ENCODE measurements around the gene HPSE2. TPM values are rescaled to one million over a fixed set of nuclear protein-coding genes. Genes with fewer than 3 reads are reported as not detected.

HPSE2 gene
- total RNA-seq, 1 donor from 2014 or later, result under 0.01 TPM

DNA sequence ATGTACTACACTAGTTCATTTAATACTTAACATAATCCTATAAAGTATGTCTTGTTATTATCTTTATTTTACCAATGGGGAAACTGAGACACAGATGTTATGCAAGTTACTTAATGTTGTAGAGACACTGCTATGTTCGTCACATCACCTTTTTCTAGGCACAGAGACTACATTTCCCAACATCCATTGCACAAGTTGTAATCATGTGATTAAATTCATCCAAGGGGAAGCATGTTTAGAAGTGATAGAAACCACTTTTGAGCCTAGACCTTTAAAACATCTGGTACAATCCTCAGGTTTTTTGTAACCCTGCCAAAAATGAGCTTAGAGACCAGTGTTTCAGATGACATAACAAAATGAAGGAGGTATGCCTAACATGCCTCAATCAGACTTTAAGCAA is 402.1 kb downstream of the HPSE2 start:
- H3K9ac ChIP-seq (ENCODE audit: low read depth in 1 of 3, low read length in 3 of 3), result no peak overlapping the region
- H3K4me3 ChIP-seq (ENCODE audit: low read length in 3 of 3), result no peak overlapping the region
- no peaks in the 10 kb centered on the region for H3K27me3 ChIP-seq (ENCODE audit: control insufficient read depth in 3 of 3, insufficient read depth in 3 of 3, low read length in 3 of 3)
- no peaks in the 10 kb centered on the region for H3K9me3 ChIP-seq (ENCODE audit: control insufficient read depth in 3 of 3, low read length in 3 of 3)
- H3K27ac ChIP-seq (ENCODE audit: low read depth, low read length), result no peak overlapping the region
- no peaks in the 10 kb centered on the region for H3K4me1 ChIP-seq (ENCODE audit: control insufficient read depth in 3 of 3, insufficient read depth in 3 of 3, low read length in 3 of 3)
- H3K36me3 ChIP-seq (ENCODE audit: control insufficient read depth in 3 of 3, insufficient read depth in 3 of 3, low read length in 3 of 3), result no peaks in the 10 kb centered on the region

DNA sequence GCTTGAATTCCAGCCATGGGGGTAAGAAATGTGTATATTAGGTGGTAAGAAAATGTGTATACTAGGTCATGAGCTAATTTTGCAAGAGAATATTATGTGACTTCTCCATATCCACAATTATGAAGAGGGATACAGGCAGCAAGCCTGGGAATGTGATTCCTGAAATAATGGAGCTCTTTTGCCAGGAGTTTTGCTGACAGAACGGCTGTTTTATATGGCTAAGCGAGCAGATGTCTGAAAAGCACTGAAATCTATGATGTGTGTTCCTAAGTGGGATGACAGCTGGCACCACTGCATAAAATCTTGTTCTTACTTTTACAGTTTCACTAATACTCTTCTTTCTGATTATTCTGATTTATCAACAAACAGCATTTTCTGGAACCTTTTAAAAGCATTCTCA is 402.9 kb downstream of the HPSE2 start:
- Histone ChIP-seq H3K27ac (ENCODE audit: low read depth, low read length) (no peak overlapping the region), H3K9me3 (ENCODE audit: control insufficient read depth in 3 of 3, low read length in 3 of 3) (no peaks in the 10 kb centered on the region), H3K4me3 (ENCODE audit: low read length in 3 of 3) (no peak overlapping the region), H3K36me3 (ENCODE audit: control insufficient read depth in 3 of 3, insufficient read depth in 3 of 3, low read length in 3 of 3) (no peaks in the 10 kb centered on the region), H3K27me3 (ENCODE audit: control insufficient read depth in 3 of 3, insufficient read depth in 3 of 3, low read length in 3 of 3) (no peaks in the 10 kb centered on the region), H3K4me1 (ENCODE audit: control insufficient read depth in 3 of 3, insufficient read depth in 3 of 3, low read length in 3 of 3) (no peaks in the 10 kb centered on the region), H3K9ac (ENCODE audit: low read depth in 1 of 3, low read length in 3 of 3) (no peak overlapping the region)

DNA sequence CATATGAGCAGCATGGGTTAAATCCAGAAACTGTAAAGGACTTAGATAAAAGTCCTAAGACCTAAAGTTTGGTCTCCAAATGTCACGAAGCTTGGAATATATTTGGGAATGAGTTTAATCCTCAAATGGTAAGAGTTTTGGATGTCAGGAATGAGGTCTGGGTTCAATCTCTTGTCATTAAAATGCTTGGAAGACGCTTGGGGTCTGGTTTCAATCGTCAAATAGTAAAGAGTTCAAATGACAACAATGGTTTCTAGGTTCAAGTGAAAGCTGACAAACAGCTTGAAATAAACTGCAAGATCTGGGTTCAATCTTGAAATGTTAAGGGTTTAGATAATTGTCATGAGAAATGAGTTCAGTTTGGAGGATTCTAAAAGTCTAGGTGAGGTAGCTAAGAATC is 403.5 kb downstream of the HPSE2 start:
- no peaks in the 10 kb centered on the region for H3K9me3 ChIP-seq (ENCODE audit: control insufficient read depth in 3 of 3, low read length in 3 of 3)
- H3K36me3 ChIP-seq (ENCODE audit: control insufficient read depth in 3 of 3, insufficient read depth in 3 of 3, low read length in 3 of 3), result no peaks in the 10 kb centered on the region
- H3K27ac ChIP-seq (ENCODE audit: low read depth, low read length), result no peak overlapping the region
- H3K9ac ChIP-seq (ENCODE audit: low read depth in 1 of 3, low read length in 3 of 3), result no peak overlapping the region
- no peaks in the 10 kb centered on the region for H3K4me1 ChIP-seq (ENCODE audit: control insufficient read depth in 3 of 3, insufficient read depth in 3 of 3, low read length in 3 of 3)
- no peak overlapping the region for H3K4me3 ChIP-seq (ENCODE audit: low read length in 3 of 3)
- H3K27me3 ChIP-seq (ENCODE audit: control insufficient read depth in 3 of 3, insufficient read depth in 3 of 3, low read length in 3 of 3), result no peaks in the 10 kb centered on the region

DNA sequence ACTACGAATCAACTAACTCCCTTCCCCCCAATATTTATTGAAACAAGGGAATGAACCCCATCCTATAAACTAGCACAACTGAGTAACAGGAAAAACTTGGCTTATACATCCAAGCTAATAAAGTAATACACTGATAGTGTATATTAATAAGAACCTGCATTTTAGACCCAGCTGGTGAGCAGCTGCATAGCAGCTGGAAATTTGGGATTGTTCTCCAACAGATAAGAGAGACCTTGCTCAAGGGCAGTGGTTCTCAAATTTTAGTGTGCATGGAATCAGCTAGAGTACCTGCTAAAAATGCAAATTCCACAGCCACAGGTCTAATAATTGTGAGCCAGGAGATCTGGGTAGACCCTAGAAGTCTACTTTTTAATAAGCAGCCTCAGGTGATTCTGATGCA is 404.3 kb downstream of the HPSE2 start:
- Histone ChIP-seq H3K9ac (ENCODE audit: low read depth in 1 of 3, low read length in 3 of 3) (no peak overlapping the region), H3K9me3 (ENCODE audit: control insufficient read depth in 3 of 3, low read length in 3 of 3) (peaks cover 0 to 2% (median 0%) of the 10 kb centered on the region in 3 donors), H3K4me1 (ENCODE audit: control insufficient read depth in 3 of 3, insufficient read depth in 3 of 3, low read length in 3 of 3) (no peaks in the 10 kb centered on the region), H3K36me3 (ENCODE audit: control insufficient read depth in 3 of 3, insufficient read depth in 3 of 3, low read length in 3 of 3) (no peaks in the 10 kb centered on the region), H3K27me3 (ENCODE audit: control insufficient read depth in 3 of 3, insufficient read depth in 3 of 3, low read length in 3 of 3) (no peaks in the 10 kb centered on the region), H3K27ac (ENCODE audit: low read depth, low read length) (no peak overlapping the region), H3K4me3 (ENCODE audit: low read length in 3 of 3) (no peak overlapping the region)

DNA sequence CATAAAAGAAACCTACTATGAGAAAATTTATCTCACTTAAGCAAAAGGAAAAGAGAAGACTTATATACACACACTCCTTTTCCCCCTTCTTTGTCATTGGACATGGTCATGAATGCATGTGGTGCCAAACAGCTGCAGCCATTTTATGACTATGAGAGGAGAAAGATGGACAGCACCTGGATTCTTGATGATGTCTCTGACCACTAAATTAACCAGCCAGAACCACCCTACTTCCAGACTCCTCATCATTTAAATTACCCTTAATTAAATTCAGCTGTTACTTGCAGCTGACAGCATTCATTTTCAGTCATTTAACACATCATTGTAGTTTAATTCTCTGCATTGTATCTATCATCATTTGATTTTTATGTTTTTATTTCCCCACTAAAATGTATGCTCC is 409.9 kb downstream of the HPSE2 start:
- Histone ChIP-seq H3K4me1 (ENCODE audit: control insufficient read depth in 3 of 3, insufficient read depth in 3 of 3, low read length in 3 of 3) (no peaks in the 10 kb centered on the region), H3K4me3 (ENCODE audit: low read length in 3 of 3) (no peak overlapping the region), H3K9me3 (ENCODE audit: control insufficient read depth in 3 of 3, low read length in 3 of 3) (peaks cover 0 to 2% (median 0%) of the 10 kb centered on the region in 3 donors), H3K36me3 (ENCODE audit: control insufficient read depth in 3 of 3, insufficient read depth in 3 of 3, low read length in 3 of 3) (no peaks in the 10 kb centered on the region), H3K27ac (ENCODE audit: low read depth, low read length) (no peak overlapping the region), H3K9ac (ENCODE audit: low read depth in 1 of 3, low read length in 3 of 3) (no peak overlapping the region), H3K27me3 (ENCODE audit: control insufficient read depth in 3 of 3, insufficient read depth in 3 of 3, low read length in 3 of 3) (no peaks in the 10 kb centered on the region)

DNA sequence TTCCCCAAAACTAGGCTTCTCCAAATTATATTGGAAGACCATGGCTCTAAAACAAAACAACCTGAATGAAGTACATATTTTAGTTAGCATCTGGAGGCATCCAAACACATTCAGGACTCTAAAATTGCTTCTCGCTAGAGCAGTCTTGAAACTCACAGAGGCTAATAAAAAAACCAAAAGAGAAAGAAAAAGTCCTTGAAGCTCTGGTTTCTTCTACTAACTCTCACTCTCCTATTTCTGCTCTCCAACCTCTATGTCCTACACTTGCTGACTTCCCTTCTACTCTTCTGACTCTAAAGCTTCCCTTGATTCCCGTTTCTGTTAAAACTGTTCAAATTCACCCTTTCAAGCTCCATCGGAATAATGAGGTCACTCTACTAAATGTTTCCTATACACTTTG is 418.3 kb downstream of the HPSE2 start:
- no peaks in the 10 kb centered on the region for H3K36me3 ChIP-seq (ENCODE audit: control insufficient read depth in 3 of 3, insufficient read depth in 3 of 3, low read length in 3 of 3)
- no peaks in the 10 kb centered on the region for H3K9me3 ChIP-seq (ENCODE audit: control insufficient read depth in 3 of 3, low read length in 3 of 3)
- H3K27ac ChIP-seq (ENCODE audit: low read depth, low read length), result no peak overlapping the region
- no peak overlapping the region for H3K9ac ChIP-seq (ENCODE audit: low read depth in 1 of 3, low read length in 3 of 3)
- no peaks in the 10 kb centered on the region for H3K27me3 ChIP-seq (ENCODE audit: control insufficient read depth in 3 of 3, insufficient read depth in 3 of 3, low read length in 3 of 3)
- H3K4me1 ChIP-seq (ENCODE audit: control insufficient read depth in 3 of 3, insufficient read depth in 3 of 3, low read length in 3 of 3), result no peaks in the 10 kb centered on the region
- no peak overlapping the region for H3K4me3 ChIP-seq (ENCODE audit: low read length in 3 of 3)

DNA sequence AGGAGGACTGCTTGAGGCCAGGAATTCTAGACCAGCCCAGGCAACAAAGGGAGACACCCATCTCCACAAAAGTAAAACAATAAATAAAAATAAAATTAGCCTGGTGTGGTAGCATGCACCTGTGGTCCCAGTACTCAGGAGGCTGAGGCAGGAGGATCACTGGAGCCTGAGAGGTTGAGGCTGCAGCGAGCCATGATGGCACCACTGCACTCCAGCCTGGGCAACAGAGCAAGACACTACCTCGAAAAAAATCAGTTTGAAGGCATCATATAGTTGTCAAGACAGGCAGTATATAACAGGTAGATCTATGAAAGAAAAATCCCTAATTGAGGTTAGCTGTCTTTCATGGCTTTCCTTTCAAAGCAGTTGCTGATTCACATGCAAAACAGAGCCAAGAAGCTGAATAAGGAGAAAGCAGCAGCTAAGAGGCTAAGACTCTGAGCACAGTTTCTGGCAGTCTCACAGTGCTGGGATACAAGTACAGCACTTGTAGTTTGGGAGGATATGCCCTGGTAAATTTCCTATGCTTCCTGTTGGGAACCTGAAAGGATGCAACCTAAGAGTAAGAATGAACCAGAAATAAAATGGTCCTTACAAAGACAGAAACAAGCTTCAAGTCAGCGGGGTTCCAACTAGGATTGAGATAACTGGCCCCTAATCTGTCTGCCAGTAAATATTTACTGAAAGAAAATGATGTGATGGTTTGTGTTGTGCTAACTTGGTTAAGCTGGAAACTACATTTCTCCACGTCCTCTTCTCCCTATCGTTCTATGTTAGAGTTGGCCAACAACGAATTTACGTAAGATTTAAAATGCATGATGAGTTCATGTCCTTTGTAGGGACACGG is 420.4 kb downstream of the HPSE2 start:
- no peak overlapping the region for H3K4me3 ChIP-seq (ENCODE audit: low read length in 3 of 3)
- no peaks in the 10 kb centered on the region for H3K4me1 ChIP-seq (ENCODE audit: control insufficient read depth in 3 of 3, insufficient read depth in 3 of 3, low read length in 3 of 3)
- H3K9ac ChIP-seq (ENCODE audit: low read depth in 1 of 3, low read length in 3 of 3), result no peak overlapping the region
- H3K36me3 ChIP-seq (ENCODE audit: control insufficient read depth in 3 of 3, insufficient read depth in 3 of 3, low read length in 3 of 3), result no peaks in the 10 kb centered on the region
- H3K27ac ChIP-seq (ENCODE audit: low read depth, low read length), result no peak overlapping the region
- no peaks in the 10 kb centered on the region for H3K27me3 ChIP-seq (ENCODE audit: control insufficient read depth in 3 of 3, insufficient read depth in 3 of 3, low read length in 3 of 3)
- no peaks in the 10 kb centered on the region for H3K9me3 ChIP-seq (ENCODE audit: control insufficient read depth in 3 of 3, low read length in 3 of 3)

DNA sequence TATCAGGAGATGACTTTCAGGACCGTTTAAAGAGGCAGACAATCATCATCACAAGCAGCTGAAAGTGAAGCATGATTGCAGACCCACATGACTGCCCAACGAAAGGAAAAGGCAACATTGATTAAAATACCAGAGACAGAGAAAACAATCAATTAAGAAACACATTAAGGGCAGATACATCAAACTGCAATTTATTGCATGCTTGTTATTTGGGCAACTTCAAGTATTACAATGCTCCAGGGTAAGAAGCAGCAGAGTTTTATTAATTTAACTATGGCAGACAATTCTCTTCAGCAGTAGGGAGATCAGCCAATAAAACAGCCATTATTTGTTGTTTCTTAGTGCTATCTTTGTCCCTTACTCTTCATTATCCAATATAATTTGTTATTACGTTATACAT is 421.2 kb downstream of the HPSE2 start:
- no peaks in the 10 kb centered on the region for H3K4me1 ChIP-seq (ENCODE audit: control insufficient read depth in 3 of 3, insufficient read depth in 3 of 3, low read length in 3 of 3)

DNA sequence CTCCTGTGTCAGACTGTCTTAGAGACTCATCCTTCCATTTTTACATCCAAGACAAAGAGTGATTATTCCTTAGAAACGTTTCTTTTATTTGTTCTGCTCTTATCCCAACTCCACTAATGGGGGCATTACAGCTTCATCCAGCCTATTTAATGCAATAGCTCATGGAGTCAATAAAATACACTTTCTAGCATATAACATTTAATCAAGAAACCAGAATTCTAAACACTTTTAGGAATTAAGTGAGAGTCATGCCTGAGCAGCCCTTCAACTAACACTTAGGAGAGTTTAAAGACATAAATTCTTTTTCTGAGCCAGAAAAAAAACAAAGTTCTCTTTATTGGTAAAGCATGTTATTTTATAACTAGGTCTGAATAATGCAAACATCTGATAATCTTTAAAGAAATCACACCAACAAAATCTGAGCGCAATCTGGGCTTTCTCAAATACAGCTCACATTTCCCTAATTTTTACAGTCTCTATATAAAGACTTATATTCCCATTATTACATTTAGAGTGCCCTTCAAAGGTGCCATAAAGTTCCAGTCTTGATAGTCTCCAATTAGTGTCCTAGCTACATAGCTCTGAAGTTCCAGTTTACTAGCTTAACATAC is 427.3 kb downstream of the HPSE2 start:
- no peaks in the 10 kb centered on the region for H3K36me3 ChIP-seq (ENCODE audit: control insufficient read depth in 3 of 3, insufficient read depth in 3 of 3, low read length in 3 of 3)
- H3K4me3 ChIP-seq (ENCODE audit: low read length in 3 of 3), result no peak overlapping the region
- H3K4me1 ChIP-seq (ENCODE audit: control insufficient read depth in 3 of 3, insufficient read depth in 3 of 3, low read length in 3 of 3), result no peaks in the 10 kb centered on the region
- no peak overlapping the region for H3K9ac ChIP-seq (ENCODE audit: low read depth in 1 of 3, low read length in 3 of 3)
- H3K27ac ChIP-seq (ENCODE audit: low read depth, low read length), result no peak overlapping the region
- H3K27me3 ChIP-seq (ENCODE audit: control insufficient read depth in 3 of 3, insufficient read depth in 3 of 3, low read length in 3 of 3), result no peaks in the 10 kb centered on the region
- no peaks in the 10 kb centered on the region for H3K9me3 ChIP-seq (ENCODE audit: control insufficient read depth in 3 of 3, low read length in 3 of 3)

More for the DNA sequence above, 421.2 kb downstream of the HPSE2 start:
- no peak overlapping the region for H3K9ac ChIP-seq (ENCODE audit: low read depth in 1 of 3, low read length in 3 of 3)
- no peaks in the 10 kb centered on the region for H3K36me3 ChIP-seq (ENCODE audit: control insufficient read depth in 3 of 3, insufficient read depth in 3 of 3, low read length in 3 of 3)
- H3K4me3 ChIP-seq (ENCODE audit: low read length in 3 of 3), result no peak overlapping the region
- H3K9me3 ChIP-seq (ENCODE audit: control insufficient read depth in 3 of 3, low read length in 3 of 3), result no peaks in the 10 kb centered on the region
- no peak overlapping the region for H3K27ac ChIP-seq (ENCODE audit: low read depth, low read length)
- H3K27me3 ChIP-seq (ENCODE audit: control insufficient read depth in 3 of 3, insufficient read depth in 3 of 3, low read length in 3 of 3), result no peaks in the 10 kb centered on the region

DNA sequence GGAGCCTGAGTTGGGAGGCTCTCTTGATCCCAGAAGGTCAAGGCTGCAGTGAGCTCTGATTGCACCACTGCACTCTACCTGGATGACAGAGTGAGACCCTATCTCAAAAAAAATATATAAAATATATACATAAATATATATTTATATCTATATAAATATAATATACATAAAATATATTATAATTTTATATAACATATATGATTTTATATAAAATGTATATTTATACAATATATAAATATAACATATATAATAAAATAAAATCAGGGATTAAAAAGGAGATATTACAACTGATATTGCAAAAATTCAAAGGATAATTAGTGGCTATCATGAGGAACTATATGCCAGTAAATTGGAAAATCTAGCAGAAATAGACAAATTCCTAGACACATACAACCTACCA is 435.4 kb downstream of the HPSE2 start:
- no peak overlapping the region for H3K27ac ChIP-seq (ENCODE audit: low read depth, low read length)
- H3K36me3 ChIP-seq (ENCODE audit: control insufficient read depth in 3 of 3, insufficient read depth in 3 of 3, low read length in 3 of 3), result no peaks in the 10 kb centered on the region
- no peak overlapping the region for H3K4me3 ChIP-seq (ENCODE audit: low read length in 3 of 3)
- no peaks in the 10 kb centered on the region for H3K9me3 ChIP-seq (ENCODE audit: control insufficient read depth in 3 of 3, low read length in 3 of 3)
- no peaks in the 10 kb centered on the region for H3K27me3 ChIP-seq (ENCODE audit: control insufficient read depth in 3 of 3, insufficient read depth in 3 of 3, low read length in 3 of 3)
- no peak overlapping the region for H3K9ac ChIP-seq (ENCODE audit: low read depth in 1 of 3, low read length in 3 of 3)
- H3K4me1 ChIP-seq (ENCODE audit: control insufficient read depth in 3 of 3, insufficient read depth in 3 of 3, low read length in 3 of 3), result no peaks in the 10 kb centered on the region
